HG03575 (cell line): ENCODE measurements around the gene GOLGA6B.
"Not testable (repeated sequence)": the region's sequence is repeated elsewhere in the genome, so short reads cannot be mapped to it uniquely, and the experiment has no call there.

Source experiments
- ATAC-seq: cut with Tn5 transposase; IDR thresholded peaks from one replicate; pipeline ENCODE4 v1.9.1; 2021; ENCODE audit not compliant: unreplicated experiment, insufficient number of reproducible peaks, low FRiP score; ENCODE audit errors: extremely low read depth

The GOLGA6B gene

DNA sequence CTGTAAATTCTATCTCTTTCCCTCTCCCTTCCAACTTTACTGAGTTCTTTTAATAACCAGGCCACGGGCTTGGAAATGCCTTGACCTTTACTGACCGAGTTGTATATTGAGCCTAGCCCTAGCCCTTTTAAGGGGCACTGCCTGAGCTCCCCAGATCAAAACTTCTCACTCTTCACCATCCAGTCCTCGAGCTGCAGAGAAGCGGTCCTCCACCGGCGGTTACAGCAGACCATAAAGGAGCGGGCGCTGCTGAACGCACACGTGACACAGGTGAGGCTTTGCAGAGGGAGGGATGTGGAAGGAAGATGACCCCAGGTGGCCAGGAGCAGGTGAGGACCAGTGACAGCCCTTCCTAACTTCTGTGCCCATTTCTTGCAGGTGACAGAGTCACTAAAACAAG lies 6.6 kb downstream of the GOLGA6B start:
- not testable (repeated sequence) for ATAC-seq

DNA sequence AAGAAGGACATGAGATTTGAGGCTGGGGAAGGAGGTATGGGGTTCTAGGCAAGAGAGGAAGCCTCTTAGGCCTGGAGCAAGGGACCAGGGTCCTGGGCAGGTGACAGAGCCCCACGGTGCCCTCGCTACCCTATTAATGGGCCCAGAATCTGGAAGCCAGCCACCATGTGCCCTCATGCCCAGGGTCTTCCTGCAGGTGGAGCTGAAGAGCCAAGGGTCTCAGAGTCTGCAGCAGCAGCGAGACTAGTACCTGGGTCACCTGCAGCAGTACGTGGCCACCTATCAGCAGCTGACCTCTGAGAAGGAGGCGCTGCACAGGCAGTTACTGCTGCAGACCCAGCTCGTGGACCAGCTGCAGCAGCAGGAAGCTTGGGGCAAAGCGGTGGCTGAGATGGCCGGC lies 9.4 kb downstream of the GOLGA6B start:
- not testable (repeated sequence) for ATAC-seq

DNA sequence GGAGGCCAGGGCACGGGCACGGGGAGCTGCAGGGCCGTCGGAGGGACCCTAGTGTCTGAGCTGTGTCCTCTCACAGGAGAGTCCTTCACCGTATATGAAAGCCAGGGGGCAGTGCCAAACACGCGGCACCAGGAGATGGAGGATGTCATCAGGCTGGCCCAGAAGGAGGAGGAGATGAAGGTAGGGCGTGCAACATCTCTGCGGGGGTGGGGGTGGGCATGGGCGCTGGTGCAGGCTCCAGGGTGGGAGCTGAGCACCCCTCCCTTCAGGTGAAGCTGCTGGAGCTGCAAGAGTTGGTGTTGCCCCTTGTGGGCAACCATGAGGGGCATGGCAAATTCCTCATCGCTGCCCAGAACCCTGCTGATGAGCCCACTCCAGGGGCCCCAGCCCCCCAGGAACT lies 11.2 kb downstream of the GOLGA6B start:
- ATAC-seq = not testable (repeated sequence)

DNA sequence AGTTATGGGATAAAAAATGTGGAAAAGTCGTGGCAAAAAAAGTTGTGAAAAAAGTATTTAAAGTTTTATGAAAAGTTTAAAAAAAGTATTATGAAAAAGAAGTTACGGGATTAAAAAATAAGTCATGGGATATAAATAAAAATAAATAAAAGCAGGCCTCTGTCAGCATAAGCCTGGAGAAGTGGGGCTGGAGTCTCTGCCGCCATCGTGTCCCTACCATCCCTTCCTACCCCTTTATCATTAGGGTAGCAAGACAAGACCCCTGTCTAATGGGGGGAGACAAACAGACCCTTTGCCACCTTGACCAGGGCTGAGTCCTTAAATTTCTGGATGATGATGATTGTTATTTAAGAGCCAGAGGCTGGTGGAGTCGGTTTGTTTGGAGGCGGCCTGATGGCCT lies 15.3 kb downstream of the GOLGA6B start:
- ATAC-seq = not testable (repeated sequence)

DNA sequence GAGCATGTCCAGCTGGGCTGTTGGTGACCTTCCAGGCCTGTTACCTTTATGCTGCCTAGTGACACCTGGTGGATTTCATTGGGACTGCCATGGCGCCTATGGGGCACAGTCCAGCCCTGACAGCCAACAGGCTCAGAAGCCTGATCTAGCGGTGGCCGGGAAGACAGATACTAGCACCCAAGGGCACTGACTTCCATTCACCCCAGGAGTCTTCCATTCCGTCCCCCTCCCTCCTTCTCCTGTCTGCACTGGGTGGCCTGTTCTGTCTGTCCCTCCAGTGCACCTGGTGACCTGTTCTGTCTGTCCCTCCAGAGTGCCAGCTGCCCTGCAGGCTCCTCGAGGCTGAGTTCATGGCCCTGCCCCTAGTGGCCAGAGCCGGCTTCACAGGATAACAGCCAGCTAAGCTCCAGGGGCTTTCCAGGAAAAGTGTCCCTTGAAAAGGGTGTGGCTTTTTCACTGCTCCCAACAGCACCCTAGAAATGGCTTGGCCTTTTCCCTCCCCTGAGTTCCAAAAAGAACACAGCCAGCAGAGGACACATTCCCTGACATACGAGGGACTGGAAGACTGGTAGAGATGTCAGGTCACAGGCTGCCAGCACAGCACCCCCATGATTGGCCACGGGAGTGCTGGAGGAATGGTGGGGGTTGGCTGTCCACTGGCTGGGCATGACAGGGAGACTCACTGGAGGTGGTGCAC lies 16.3 kb downstream of the GOLGA6B start:
- ATAC-seq = peak; percentile 49

DNA sequence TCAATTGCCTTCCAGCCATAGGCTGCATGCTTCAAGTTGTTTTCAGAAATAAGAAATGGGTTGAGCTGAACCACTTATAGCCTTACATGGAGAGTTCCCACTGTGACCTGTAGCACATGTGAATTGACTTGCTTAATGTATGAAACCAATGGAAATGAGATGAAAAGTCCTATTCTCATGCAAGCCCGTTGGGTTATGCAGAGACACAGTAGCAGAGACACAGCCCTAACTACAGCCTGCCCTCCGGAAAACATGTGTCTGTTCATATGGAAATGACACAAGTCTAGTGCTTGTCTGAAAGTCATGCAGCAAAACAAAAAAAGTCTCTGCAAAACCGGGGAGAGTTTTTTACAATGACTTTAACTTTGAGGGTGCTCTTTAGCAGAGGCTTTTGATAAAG lies 17.0 kb downstream of the GOLGA6B start:
- ATAC-seq = no peak

DNA sequence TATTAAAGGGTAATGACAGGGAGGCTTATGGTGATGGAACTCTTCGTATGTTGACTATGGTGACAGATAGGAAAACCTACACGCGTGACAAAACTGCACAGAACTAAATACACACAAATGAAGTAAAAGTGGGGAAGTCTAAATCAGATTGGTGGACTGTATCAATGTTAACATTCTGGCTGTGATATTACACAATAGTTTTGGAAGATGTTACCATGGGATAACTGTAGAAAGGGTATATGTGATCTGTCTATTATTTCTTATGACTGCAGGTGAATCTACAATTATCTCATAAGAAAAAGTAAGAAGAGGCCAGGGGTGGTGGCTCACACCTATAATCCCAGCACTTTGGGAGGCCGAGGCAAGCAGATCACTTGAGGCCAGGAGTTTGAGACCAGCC lies 22.3 kb downstream of the GOLGA6B start:
- no peak for ATAC-seq

DNA sequence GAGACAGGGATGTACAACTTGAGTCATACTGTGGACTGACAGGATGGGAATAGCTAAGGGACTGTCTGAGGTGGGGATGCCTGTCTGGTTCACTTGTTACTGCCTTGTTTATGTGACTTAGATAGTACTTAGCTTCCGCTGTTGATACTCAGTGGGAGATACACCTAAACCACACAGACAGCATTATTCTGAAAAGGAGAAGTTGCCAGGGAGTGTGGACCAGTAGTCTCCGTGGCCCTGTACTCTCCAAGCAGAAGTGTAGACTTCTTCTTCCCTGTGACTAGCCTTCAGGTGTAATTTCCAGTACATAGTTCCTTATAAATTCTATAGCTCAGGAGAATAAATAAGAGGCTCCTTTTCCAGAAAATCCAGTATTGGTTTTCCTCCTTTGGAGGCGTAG lies 26.4 kb downstream of the GOLGA6B start:
- ATAC-seq = no peak

DNA sequence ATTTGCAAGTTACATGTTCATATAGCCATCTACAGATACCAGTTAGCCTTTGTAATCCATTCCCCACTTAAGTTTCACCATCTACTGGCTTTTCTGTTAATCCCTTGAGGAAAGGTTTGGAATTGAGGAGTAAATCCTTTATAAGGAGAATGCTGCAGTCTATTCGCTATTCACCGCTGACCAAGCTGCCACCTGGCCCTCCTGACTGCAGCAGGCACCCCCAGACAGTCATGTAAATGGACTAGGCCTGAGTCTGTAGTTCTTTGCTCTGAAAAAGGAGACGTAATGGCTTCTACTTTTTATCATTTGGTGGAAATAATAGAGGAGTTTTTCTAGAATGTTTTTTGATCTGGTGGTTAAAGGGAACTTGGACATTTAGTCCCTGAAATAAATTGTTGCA lies 28.3 kb downstream of the GOLGA6B start:
- ATAC-seq = no peak

DNA sequence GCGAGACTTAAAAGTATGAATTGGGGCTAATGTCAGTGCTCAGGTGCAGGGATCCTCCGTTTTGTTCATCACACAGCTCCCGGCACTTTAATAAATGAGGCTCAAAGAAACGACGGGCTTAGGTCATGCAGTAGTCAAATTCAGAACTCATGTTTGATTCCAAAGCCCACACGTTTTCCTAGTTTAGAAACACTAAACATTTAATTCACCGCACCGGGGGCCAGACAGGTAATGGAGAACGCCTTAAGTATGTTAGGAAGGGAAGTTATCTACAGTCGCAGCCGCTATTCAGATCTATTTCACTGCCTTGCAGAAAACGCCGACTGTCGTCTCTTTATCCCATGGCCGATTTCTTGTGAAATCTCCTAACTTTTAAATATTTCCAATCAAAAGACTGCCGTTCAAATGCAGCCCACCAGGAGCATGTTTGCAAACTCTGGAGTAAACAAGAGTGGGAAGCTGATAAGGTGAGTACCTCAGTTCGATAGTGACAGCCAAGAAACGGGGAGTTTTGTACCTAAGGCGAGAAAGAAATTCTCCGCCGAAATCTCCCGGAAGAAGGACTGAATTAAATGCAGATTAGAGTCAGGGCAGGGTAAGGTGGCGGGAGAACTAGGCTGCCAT lies 30.9 kb downstream of the GOLGA6B start:
- ATAC-seq = no peak

DNA sequence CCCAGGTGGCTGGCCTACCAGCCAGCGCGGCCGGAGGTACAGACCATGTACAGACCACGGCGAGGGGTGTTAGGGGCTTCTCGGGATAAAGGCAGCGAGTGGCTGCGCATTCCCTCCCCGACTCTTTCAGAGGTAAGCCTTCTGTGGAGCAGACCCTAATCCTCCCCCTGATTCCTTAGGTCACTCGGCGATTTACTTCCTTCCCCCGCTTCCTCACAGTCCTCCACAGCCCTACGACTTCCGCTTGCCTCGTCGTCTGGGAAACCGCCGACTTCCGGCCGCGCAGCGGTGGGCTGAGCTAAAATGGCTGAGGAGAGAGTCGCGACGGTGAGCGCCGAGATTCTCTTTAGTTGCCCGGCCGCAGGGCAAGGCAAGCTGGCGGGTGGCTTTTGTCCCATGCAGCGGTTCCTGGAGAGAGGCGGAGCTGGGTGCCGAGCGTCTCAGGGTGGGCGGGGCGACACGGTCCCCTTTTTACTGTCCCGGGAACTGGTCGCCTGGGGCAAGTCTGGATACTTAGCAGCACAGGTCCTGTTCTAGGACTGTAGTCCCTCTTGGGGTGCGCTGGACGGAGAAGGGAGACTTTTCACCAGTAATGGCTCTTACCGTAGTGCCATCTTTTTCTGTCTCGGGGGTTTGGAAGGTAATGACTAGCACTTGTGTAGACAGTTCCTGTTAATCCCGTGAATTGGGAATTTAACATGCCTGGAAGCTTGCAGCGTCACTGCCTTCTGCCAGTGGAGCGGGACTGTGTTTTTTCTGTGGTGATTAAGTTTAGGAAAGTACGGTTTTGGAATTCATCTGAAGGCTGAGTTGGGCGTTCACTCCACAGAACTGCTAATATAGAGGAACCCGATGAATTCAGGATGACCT lies 31.7 kb downstream of the GOLGA6B start, which contains the start of the genes BBS4 and HIGD2B:
TSS of gene BBS4 (plus strand) at position 283 of the 870 bp plus-strand sequence. CDS start at position 304, 21 bp downstream.
TSS of gene HIGD2B (minus strand) at position 258 of the 870 bp plus-strand sequence. CDS start 9,808 bp downstream, outside the sequence.
- ATAC-seq = peak; percentile 43

DNA sequence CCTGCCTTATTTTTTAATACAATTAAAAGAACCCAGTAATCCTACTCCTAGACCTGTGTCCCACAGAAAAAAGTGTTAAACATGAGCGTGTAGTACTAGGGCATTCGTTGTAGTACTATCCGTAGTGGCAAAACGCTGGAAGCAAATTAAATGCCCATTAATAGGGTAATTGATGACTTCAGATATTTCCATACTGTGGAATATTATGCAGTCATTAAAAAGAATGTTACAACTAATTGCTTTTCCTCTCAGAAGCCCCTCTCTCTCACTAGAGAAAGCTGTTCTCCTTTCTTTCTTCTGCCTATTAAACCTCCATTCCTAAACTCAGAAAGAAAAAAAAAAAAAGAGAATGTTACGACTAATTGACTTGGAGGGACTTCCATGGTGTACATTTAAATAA lies 34.2 kb downstream of the GOLGA6B start:
- no peak for ATAC-seq

DNA sequence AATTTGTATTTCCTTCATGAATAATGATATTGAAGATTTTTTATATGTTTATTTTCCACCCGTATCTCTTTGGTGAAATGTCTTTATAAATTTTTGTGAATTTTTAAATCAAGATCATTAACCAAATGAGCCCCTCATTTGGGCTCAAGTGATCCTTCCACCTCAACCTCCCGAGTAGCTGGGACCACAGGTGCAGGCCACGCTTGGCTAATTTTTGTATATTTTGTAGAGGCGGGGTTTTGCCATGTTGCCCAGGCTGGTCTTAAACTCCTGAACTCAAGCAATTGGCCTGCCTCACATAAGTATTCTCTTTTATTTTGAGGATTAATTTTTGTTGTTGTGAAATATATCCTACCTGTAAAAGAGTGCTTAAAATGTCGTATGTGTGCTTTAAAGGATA lies 36.4 kb downstream of the GOLGA6B start:
- no peak for ATAC-seq

DNA sequence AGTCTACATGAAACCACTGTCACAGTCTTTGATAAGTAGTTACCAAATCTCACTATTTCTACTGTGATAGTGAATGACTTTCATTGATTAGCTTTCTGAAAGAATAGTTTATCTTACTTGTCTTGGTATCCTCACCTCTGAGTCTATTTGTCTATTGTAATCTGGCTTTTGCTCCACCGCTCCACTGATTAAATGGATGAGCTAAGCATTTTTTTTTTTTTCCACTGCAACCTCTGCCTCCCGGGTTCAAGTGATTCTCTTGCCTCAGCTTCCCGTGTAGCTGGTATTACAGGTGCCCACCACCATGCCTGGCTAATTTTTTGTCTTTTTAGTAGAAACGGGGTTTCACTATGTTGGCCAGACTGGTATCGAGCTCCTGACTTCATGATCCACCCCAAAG lies 44.4 kb downstream of the GOLGA6B start:
- ATAC-seq = no peak

DNA sequence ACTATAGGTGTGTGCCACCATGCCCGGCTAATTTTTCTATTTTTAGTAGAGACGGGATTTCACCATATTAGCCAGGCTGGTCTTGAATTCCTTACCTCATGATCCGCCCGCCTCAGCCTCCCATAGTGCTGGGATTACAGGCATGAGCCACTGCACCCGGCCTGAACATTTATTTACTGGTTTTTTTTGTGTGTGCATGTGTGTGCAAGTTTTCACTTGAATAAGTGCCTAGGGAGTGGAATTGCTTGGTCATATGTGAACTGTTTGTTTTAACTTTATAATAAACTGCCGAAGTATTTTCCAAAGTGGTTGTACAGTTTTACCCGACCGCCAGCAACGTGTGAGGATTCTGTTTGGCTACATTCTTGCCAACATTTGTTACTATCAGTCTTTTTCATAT lies 45.6 kb downstream of the GOLGA6B start:
- no peak for ATAC-seq

DNA sequence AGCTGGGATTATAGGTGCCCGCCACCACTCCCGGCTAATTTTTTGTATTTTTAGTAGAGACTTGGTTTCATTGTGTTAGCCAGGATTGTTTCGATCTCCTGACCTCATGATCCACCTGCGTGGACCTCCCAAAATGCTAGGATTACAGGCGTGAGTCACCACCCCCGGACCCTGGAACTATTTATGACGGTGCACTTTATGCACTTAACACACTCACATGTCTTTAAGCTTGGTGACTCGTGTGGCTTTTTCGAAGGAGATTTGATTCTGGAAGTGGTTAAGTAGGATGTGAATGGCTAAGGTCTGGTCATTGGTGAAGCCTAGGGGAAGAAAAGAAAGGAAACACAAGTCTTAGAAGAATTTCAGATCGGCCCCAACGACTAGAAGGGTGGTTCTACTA lies 51.8 kb downstream of the GOLGA6B start:
- no peak for ATAC-seq

DNA sequence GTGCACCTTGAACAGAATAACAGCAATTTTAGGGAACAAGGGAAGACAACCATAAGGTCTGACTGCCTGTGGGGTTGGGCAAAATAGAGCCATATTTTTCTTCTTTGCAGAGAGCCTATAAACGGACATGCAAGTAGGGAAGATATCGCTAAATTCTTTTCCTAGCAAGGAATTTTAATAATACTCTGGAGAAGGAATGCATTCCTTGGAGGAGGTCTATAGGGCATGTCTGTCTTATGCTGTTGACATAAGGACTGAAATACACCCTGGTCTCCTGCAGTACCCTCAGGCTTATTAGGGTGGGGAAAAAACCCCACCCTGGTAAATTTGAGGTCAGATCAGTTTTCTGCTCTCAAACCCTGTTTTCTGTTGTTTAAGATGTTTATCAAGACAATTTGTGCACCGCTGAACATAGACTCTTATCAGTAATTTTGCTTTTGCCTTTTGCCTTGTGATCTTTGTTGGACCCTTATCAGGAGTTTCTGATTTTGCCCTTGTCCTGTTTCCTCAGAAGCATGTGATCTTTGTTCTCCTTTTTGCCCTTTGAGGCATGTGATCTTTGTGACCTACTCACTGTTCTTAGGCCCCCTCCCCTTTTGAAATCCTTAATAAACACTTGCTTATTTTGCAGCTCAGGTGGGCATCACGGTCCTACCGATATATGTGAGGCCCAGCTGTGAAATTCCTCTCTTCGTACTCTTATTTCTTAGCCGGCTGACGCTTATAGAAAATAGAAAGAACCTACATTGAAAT lies 54.2 kb downstream of the GOLGA6B start:
- ATAC-seq = not testable (repeated sequence)
